Activated T-cell treated with anti-CD3 and anti-CD28 coated beads, Interleukin-2, amount 50 U/mL, for 48 hours (primary cell): Measurements from ENCODE around the gene CCL14.
A peak's percentile ranks its signal among the peaks of the same experiment; 100 is the strongest.
"Not testable (repeated sequence)": the region's sequence is repeated elsewhere in the genome, so short reads cannot be mapped to it uniquely, and the experiment has no call there.

Experiments
- DNase-seq, 2 experiments: peaks; one replicate each; pipeline ENCODE4 v3.0.0-alpha.2; 2020

Gene CCL14

GRCh38 chr17:35986643-35987042 lies at the start of gene CCL14:
Gene CCL14 (minus strand): TSS chr17:35986729. CDS start chr17:35986649, 80 bp downstream.
- no peak for DNase-seq

DNA sequence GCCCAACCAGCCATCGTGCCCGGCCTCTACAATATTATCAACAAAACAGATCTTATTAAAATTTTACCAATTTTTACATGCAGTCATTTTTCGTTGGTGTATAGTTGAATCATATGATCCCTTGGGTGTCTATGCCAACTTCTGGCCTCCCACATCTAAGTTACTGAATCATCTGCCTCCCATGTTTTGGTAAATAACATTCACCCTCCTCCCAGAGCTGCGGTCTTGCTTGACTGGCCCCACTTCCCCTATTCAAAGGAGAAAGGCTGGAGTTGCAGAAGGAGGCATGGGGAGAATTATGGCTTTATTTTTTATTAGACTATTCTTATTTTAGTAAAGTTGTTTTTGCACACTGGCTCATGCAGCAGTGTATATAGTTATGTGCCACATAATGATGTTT lies 49.7 kb upstream of the CCL14 start:
- no peak for DNase-seq

GRCh38 chr17:36034127-36034526 lies 47.6 kb upstream of the CCL14 start:
- no peak for DNase-seq

GRCh38 chr17:36030956-36031355 lies 44.4 kb upstream of the CCL14 start:
- no peak for DNase-seq

DNA sequence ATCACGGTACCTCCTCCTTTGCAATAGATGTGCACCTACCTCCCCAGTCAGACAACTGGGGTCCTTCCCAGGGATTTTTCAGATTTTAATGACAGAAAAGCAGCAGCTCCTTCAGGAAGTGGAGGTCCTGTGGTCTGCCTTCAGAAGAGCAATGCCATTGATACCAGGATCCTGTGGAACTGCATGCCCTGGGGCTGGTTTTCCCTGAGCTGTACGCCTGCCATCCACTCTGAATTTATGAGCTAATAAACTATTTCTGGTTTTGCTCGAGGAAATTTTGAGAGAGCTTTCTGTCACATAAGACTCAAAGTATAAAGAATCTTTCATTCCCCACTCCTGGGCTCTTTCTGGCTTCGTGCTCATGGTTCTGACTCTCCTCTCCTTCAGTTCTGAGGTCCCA lies 41.2 kb upstream of the CCL14 start:
- DNase-seq = no peak

- DNase-seq = no peak
These were observed 37.8 kb upstream of the CCL14 start for GRCh38 chr17:36024106-36024869.

DNA sequence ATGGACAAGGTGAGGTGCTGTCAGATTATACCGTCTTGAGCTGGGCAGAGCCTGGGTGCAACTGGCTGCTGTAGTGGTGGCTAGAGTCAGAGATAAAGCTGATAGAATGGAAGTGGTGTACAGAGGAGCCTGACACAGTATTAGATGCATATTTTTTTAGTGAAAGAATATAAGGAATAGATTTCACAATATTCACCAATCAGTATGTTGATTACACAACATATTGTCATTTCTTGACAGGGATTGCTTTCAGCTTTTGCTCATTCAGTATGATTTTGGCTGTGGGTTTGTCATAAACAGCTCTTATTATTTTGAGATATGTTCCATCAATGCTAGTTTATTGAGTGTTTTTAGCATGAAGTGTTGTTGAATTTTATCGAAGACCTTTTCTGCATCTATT lies 32.9 kb upstream of the CCL14 start:
- no peak for DNase-seq

- DNase-seq = no peak
These were observed 31.3 kb upstream of the CCL14 start, which contains the start of gene CCL23 for GRCh38 chr17:36017799-36018198. Gene CCL23 (minus strand): TSS chr17:36017972. CDS start chr17:36017897, 75 bp downstream.

DNA sequence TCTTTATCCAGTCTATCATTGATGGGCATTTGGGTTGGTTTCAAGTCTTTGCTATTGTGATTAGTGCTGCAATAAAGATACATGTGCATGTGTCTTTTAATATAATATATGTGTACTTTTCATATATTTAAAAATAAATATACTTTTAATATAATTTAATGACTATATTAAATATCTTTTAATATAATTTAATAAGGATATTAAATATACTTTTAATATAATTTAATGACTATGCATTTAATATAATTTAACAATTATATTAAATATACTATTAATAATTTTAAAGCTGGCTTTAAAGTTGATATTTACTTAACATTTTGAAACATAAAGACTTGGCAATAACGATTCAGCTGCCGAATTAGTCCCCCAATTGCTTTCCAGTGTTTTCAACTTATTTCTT lies 30.0 kb upstream of the CCL14 start:
- DNase-seq = no peak

DNA sequence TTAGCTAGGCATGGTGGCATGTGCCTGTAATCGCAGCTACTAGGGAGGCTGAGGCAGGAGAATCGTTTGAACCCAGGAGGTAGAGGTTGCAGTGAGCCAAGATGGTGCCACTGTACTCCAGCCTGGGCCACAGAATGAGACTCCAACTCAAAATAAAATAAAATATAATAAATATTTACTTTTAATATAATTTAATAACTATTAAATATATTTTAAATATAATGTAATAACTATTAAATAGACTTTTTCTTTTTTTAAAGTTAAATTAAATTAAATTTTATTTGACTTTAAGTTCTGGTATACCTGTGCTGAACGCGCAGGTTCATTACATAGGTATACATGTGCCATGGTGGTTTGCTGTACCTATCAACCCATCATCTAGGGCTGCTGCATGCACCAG lies 29.4 kb upstream of the CCL14 start:
- DNase-seq = not testable (repeated sequence)

DNA sequence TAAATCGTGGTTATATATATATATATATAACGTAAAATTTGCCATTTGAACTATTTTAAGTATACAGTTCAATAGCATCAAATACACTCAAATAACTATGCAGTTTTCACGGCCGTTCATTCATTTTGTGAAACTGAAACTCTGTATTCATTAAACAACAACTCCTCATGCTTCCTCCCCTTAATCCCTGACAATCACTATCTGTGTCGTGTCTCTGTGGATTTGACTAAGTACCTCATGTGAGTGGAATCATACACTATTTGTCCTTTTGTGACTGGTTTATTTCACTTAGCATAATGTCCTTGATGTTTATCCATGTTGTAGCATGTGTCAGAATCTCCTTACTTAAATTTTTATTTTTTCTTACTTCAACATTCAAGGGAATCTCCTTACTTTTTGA lies 28.4 kb upstream of the CCL14 start:
- no peak for DNase-seq

DNA sequence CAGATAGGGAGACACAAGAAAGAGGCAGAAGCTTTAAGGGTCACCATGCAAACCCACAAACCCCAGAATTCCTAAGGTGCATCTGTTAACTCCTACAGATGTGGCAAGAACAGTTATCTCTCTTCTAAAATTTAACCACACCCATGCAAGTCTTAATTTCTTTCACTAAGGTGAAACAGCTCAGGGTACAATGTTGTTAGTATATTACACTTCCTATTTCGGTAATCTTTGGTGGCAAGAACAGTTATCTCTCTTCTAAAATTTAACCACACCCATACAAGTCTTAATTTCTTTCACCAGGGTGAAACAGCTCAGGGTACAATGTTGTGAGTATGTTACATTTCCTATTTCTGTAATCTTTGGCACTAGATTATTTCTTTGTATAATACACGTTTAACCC lies 24.7 kb upstream of the CCL14 start:
- no peak for DNase-seq

DNA sequence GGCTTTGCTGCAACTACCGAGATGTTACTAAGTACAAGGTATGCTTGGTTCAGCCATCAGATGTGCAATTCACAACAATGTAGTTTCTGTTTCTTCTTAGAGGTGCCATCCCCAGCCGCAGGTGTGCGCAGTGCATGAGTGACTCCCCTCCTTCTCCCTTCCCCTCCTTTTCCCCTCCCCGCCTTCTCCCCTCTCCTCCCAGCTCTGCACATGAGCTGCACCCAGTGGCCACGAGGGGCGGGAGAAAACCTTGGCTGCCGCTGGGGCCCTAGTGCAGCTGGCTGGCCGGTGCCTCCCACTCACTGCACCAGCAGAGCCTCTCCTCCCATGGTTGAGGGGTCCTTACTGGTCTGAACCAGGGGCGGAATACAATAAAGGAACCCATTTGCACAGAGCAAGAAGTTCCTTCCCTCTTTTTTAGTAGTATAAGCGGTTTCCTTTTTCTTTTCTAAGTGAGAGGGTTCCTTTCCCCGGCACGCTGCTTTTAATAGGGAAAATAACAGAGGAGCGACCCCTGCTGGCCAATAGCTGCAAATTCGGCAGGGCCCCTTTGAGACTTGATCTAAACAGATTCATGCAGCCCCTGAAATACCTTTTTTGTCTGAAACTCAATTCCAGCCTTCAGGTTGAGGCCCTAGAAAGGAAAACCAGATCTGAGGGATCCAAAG lies 22.6 kb upstream of the CCL14 start:
- DNase-seq = peak; percentile 22 to 33

GRCh38 chr17:36004594-36005108 lies 18.1 kb upstream of the CCL14 start:
- DNase-seq = no peak

DNA sequence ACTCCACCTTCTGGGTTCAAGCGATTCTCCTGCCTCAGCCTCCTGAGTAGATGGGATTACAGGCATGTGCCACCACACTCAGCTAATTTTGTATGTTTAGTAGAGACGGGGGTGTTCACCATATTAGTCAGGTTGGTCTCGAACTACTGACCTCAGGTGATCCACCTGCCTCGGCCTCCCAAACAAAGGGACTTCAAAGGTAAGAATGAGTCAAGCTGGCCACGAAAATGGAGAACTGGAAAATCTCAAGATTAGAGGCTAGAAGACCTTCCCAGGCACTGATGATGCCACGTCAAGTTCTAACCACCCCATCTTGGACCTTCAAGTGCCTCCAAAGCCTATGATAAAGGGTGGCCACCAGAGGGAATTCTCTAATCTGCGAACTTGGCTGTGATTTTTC lies 16.1 kb upstream of the CCL14 start:
- DNase-seq = no peak

- DNase-seq = no peak
These were observed 15.5 kb upstream of the CCL14 start for GRCh38 chr17:36001862-36002603.

DNA sequence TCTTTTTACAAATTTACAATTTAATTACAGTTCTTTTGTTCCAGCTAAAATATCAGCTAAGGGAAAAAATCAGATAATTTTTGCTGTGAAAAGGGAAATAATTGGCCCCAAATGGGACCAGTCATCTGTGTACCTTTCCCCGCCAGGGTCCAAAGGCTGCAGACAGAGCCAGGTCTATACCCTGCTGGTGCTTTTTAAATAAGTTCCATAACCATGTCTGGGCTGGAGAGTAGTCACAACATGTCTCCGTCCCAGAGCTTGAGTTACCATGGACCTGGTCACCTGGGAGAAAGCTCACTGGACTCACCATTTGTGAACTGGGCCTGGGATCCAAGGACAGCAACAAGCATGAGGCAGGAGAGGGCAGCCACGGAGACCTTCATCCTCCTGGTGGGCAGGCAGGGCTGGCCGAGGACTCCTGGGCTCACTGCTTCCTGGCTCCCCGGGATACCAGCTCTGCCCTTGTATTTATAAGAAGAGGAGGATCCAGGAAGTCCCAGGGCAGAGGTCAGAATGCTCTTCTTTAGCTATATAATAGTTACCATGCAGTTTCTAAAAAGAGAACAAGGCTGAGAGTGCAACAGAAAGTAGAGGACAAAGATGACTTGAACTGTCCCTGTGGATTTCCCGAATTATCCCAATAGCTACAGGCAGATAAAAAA lies 14.7 kb upstream of the CCL14 start, which contains the start of gene CCL15:
CCL15 (minus strand) TSS at position 444 of the 662 bp plus-strand sequence; CDS start at position 383, 61 bp downstream.
- no peak for DNase-seq

DNA sequence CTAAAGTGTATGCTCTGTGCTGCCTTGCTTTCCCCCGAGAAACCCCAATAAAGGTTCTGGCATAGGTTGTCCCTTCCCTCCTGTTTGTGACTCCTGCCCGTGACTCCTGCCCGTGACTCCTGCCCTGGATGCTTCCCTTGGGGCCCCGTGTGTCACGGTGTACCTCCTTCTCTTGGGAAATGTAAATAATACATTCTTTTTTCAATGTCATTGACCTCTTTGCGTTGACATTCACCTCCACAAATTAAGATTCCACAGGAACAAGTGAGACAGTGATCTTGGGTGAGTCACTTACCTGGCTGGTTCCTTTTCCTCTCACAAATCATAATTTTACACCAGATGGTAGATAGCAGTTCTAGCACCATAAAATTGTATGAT lies 14.2 kb upstream of the CCL14 start:
- DNase-seq = no peak

DNA sequence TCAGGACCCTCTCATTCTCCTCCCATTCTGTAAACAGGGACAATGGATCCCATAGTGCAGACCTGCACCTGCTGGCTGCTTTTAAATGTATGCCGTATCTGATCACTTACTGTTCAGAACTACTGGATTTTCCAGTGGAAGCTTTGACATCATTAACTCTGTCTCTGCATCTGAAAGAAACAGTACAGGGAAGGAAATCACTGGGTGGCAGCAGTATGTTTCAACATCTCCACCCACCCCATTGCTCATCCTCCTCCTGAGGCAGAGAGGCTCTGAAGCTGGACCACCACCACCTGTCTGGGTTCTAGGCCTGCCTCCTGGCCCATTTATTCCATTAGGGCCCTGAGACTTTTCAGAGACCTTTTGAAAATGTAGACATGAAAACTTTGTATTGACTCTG lies 12.2 kb upstream of the CCL14 start:
- DNase-seq = no peak

GRCh38 chr17:35998018-35998545 lies 11.6 kb upstream of the CCL14 start:
- no peak for DNase-seq

- not testable (repeated sequence) for DNase-seq
These were observed 8.8 kb upstream of the CCL14 start for GRCh38 chr17:35995346-35995745.

GRCh38 chr17:35991075-35991474 lies 4.5 kb upstream of the CCL14 start:
- DNase-seq = no peak

- DNase-seq = no peak
These were observed 1.6 kb upstream of the CCL14 start for GRCh38 chr17:35988164-35988563.
